ENCODE measurements around the gene NUDT3.

GRCh38 chr6:34274129-34274528 is 118.3 kb downstream of the NUDT3 start:
- no peak for TF ChIP-seq CTCF (IDR thresholded peaks at IDR 0.05)
- TF ChIP-seq EP300 (IDR thresholded peaks at IDR 0.05), result no peak
